MM.1S (cell line): ENCODE results near the gene SERPINA12.
A peak's percentile ranks its signal among the peaks of the same experiment; 100 is the strongest.

ENCODE experiments used
- DNase-seq: peaks from one replicate; pipeline ENCODE4 v3.0.0-alpha.2; 2015
- H2AFZ ChIP-seq: fragments of 300-600 bp; sonication (generic); 2 replicates; pipeline ENCODE4 v1.6.0; 2016; ENCODE audit warnings: antibody characterized with exemption, low read length
- H3F3A ChIP-seq: fragments of 300-600 bp; sonication (generic); 2 replicates; pipeline ENCODE4 v1.6.1; 2016; ENCODE audit warnings: mild to moderate bottlenecking, antibody characterized with exemption, low read length, moderate library complexity, mixed read lengths; ENCODE audit not compliant: insufficient read depth
- H3K27ac ChIP-seq: fragments of 300-600 bp; sonication (generic); 2 replicates; pipeline ENCODE4 v1.5.1; 2016; ENCODE audit warnings: mild to moderate bottlenecking, low read length
- H3K27me3 ChIP-seq: fragments of 300-600 bp; sonication (generic); replicated peaks from 2 replicates; pipeline ENCODE4 v1.6.0; 2016; ENCODE audit warnings: low read length; ENCODE audit not compliant: insufficient read depth
- H3K36me3 ChIP-seq: fragments of 300-600 bp; sonication (generic); replicated peaks from 2 replicates; pipeline ENCODE4 v1.6.1; 2016; ENCODE audit warnings: mild to moderate bottlenecking, low read length, mixed read lengths; ENCODE audit not compliant: insufficient read depth
- H3K4me1 ChIP-seq: fragments of 300-600 bp; sonication (generic); 2 replicates; pipeline ENCODE4 v1.6.1; 2016; ENCODE audit warnings: low read length, mixed read lengths
- H3K4me2 ChIP-seq: fragments of 300-600 bp; sonication (generic); 2 replicates; pipeline ENCODE4 v1.6.0; 2016; ENCODE audit warnings: low read depth, low read length
- H3K4me3 ChIP-seq: fragments of 300-600 bp; sonication (generic); 2 replicates; pipeline ENCODE4 v1.5.1; 2016; ENCODE audit warnings: low read length, mixed read lengths
- H3K79me2 ChIP-seq: fragments of 300-600 bp; sonication (generic); 2 replicates; pipeline ENCODE4 v1.6.1; 2016; ENCODE audit warnings: mixed run types, low read length, mixed read lengths
- H3K9ac ChIP-seq: fragments of 300-600 bp; sonication (generic); 2 replicates; pipeline ENCODE4 v1.6.1; 2016; ENCODE audit warnings: low read length, mixed read lengths
- H3K9me2 ChIP-seq: fragments of 300-600 bp; sonication (generic); replicated peaks from 2 replicates; pipeline ENCODE4 v1.6.1; 2016; ENCODE audit warnings: mild to moderate bottlenecking, low read length, mixed read lengths; ENCODE audit not compliant: insufficient read depth
- H3K9me3 ChIP-seq: fragments of 300-600 bp; sonication (generic); replicated peaks from 2 replicates; pipeline ENCODE4 v1.6.1; 2016; ENCODE audit warnings: mild to moderate bottlenecking, low read length, mixed read lengths; ENCODE audit not compliant: insufficient read depth
- H4K20me1 ChIP-seq: fragments of 300-600 bp; sonication (generic); 2 replicates; pipeline ENCODE4 v1.6.1; 2016; ENCODE audit warnings: mild to moderate bottlenecking, low read length, moderate library complexity, mixed read lengths; ENCODE audit not compliant: insufficient read depth
- EZH2 ChIP-seq: fragments of 300-600 bp; sonication (generic); optimal IDR thresholded peaks from 2 replicates; pipeline ENCODE3; 2017; ENCODE audit warnings: low read depth, mild to moderate bottlenecking, antibody characterized with exemption, low read length, mixed read lengths
- EZH2phosphoT487 ChIP-seq: fragments of 300-600 bp; sonication (generic); IDR thresholded peaks from 2 replicates; pipeline ENCODE4 v1.6.1; 2018; ENCODE audit warnings: antibody characterized with exemption, low read length
- TF ChIP-seq, protein P1 (sequence below): fragments of 300-600 bp; sonication (generic); IDR thresholded peaks from 2 replicates; pipeline ENCODE4 v1.5.1; 2016; ENCODE audit warnings: antibody characterized with exemption, low read length, mixed read lengths

SERPINA12 gene

GRCh38 chr14:94536836-94537235, 27.6 kb upstream of the SERPINA12 start:
- Histone ChIP-seq H3K27ac (no peak overlapping the region), H3K4me2 (no peak overlapping the region), H3F3A (no peaks in the 10 kb centered on the region), H3K9ac (no peak overlapping the region), H3K4me1 (no peaks in the 10 kb centered on the region), H3K9me3 (no peaks in the 10 kb centered on the region), H2AFZ (no peak overlapping the region), H4K20me1 (no peaks in the 10 kb centered on the region), H3K36me3 (no peaks in the 10 kb centered on the region), H3K9me2 (no peaks in the 10 kb centered on the region), H3K79me2 (no peaks in the 10 kb centered on the region), H3K4me3 (no peak overlapping the region), H3K27me3 (no peaks in the 10 kb centered on the region)
- no peak for DNase-seq
- TF ChIP-seq, protein P1, sequence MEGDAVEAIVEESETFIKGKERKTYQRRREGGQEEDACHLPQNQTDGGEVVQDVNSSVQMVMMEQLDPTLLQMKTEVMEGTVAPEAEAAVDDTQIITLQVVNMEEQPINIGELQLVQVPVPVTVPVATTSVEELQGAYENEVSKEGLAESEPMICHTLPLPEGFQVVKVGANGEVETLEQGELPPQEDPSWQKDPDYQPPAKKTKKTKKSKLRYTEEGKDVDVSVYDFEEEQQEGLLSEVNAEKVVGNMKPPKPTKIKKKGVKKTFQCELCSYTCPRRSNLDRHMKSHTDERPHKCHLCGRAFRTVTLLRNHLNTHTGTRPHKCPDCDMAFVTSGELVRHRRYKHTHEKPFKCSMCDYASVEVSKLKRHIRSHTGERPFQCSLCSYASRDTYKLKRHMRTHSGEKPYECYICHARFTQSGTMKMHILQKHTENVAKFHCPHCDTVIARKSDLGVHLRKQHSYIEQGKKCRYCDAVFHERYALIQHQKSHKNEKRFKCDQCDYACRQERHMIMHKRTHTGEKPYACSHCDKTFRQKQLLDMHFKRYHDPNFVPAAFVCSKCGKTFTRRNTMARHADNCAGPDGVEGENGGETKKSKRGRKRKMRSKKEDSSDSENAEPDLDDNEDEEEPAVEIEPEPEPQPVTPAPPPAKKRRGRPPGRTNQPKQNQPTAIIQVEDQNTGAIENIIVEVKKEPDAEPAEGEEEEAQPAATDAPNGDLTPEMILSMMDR = no peak
- no peak for TF ChIP-seq EZH2phosphoT487
- no peak for TF ChIP-seq EZH2

DNA sequence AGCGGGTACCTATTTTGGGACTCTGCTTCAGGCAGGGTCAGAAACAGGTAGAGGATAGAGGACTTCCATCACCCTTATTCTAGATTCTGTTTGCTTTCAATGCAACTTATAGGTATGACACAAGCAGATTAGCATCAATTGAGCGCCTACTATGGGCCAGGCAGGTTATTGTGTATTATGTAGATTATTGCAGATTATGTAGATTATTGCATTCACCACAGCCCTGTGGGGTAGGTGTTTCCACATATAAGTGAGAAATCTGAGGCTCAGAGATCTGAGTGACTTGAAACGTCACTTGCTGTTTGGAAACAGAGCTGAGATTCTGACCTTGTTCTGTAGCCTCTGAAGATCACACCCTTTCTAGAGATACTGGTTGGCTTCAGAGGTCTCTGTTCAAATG, 26.2 kb upstream of the SERPINA12 start:
- no peaks in the 10 kb centered on the region for H3F3A ChIP-seq
- no peak for DNase-seq
- H3K9me2 ChIP-seq = no peaks in the 10 kb centered on the region
- H3K27me3 ChIP-seq = no peaks in the 10 kb centered on the region
- H3K9me3 ChIP-seq = no peaks in the 10 kb centered on the region
- no peak overlapping the region for H2AFZ ChIP-seq
- H3K4me2 ChIP-seq = no peak overlapping the region
- H3K4me3 ChIP-seq = no peak overlapping the region
- no peaks in the 10 kb centered on the region for H3K79me2 ChIP-seq
- no peaks in the 10 kb centered on the region for H3K36me3 ChIP-seq
- H3K9ac ChIP-seq = no peak overlapping the region
- no peak for TF ChIP-seq EZH2phosphoT487
- TF ChIP-seq, protein P1 = no peak
- TF ChIP-seq EZH2 = no peak
- no peaks in the 10 kb centered on the region for H3K4me1 ChIP-seq
- no peaks in the 10 kb centered on the region for H4K20me1 ChIP-seq
- H3K27ac ChIP-seq = no peak overlapping the region

DNA sequence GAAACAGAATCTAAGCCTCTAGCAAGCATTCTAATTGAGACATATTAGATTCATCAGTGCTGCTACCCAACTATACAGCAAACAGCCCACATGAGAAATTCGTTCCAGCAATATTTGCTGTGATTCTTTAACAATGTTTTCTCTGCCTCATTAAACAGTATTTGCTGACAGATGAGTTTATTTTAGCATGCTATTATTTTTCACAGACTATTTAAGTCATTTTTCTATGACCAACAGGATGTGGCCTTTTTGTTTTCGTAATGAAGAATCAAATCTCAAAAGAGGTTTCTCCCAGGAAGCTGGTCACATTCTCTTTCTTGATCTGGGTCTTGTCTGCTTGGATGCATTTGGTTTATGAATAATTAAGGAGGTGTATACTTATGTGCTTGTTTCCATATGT, 23.2 kb upstream of the SERPINA12 start:
- no peaks in the 10 kb centered on the region for H3K4me1 ChIP-seq
- no peaks in the 10 kb centered on the region for H3K9me2 ChIP-seq
- H3F3A ChIP-seq = no peaks in the 10 kb centered on the region
- no peak overlapping the region; the same call in 1 of the 2 replicates for H3K4me3 ChIP-seq
- TF ChIP-seq EZH2phosphoT487 (no peak), EZH2 (no peak)
- TF ChIP-seq, protein P1 = no peak
- H3K36me3 ChIP-seq = no peaks in the 10 kb centered on the region
- H2AFZ ChIP-seq = no peak overlapping the region
- peak overlapping the region; percentile 32; the same call in 1 of the 2 replicates for H3K4me2 ChIP-seq
- H3K79me2 ChIP-seq = no peaks in the 10 kb centered on the region
- no peaks in the 10 kb centered on the region for H4K20me1 ChIP-seq
- DNase-seq = peak; percentile 25
- no peak overlapping the region for H3K9ac ChIP-seq
- no peaks in the 10 kb centered on the region for H3K27me3 ChIP-seq
- H3K27ac ChIP-seq = no peak overlapping the region
- no peaks in the 10 kb centered on the region for H3K9me3 ChIP-seq
